ENCODE results near the gene BAIAP3. TPM values are rescaled to one million over a fixed set of nuclear protein-coding genes. Genes with fewer than 3 reads are reported as not detected.

Gene BAIAP3
- total RNA-seq, 1 experiment from 2014 or later: 6.8 TPM

DNA sequence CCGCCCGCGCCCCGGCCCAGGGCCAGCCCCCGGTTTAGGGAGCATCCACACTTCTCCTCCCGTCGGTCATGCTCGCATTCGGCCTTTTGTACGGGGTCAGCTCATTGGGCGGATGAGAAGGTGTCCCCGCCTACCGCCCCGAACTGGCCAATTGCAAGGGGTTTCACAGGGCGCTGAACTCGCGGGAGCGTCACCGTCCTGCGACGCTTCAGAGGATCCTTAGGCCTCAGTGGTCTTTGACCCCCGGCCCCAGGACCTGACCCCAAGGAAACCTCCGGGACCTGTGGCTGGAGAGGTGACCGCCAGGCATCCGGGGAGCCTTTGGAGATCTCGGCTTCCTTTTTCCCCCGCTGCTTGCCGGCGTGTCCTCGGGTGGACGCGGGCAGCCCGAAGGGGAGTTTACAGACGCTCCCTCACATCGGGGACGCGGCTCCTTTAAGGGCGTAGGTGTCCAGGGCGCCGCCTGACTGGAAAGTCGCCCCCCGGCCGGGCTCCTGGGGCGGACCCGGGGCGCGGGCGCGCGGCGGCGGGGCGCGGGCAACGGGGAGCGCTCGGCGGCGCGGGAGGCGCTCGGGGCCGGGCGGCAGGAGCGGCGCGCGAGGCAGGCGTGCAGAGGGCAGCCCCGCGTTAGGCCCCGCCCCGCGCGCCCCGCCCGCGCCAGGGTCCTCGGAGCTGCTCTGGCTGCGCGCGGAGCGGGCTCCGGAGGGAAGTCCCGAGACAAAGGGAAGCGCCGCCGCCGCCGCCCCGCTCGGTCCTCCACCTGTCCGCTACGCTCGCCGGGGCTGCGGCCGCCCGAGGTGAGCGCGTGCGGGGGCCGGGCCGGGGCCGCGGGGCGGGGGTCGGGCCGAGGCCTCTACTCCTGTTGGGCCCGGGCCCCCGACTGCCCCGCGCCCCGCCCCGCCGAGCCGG is 24.2 kb upstream of the BAIAP3 start, which contains the start of gene UBE2I:
Gene UBE2I, plus strand, starts transcription at position 660 of the 909 bp plus-strand sequence. CDS start 4,395 bp downstream, outside the sequence.
- peak within 1 kb of the TSS; percentile 100 for H3K14ac ChIP-seq (ENCODE audit: insufficient read depth, low read length)
- H3K4ac ChIP-seq (ENCODE audit: low read depth, low read length): no peak within 1 kb of the TSS; the same call in 1 of the 2 replicates
- no peaks in the 10 kb centered on the region; the same call in 1 of the 2 replicates for H3K4me1 ChIP-seq (ENCODE audit: insufficient read depth, low read length)
- H3K23ac ChIP-seq (ENCODE audit: insufficient read length, low read depth, low read length): no peak within 1 kb of the TSS
- H2AFZ ChIP-seq (ENCODE audit: low read length): no peak within 1 kb of the TSS
- peaks cover 15 to 26% (median 20%) of the 10 kb centered on the region in 3 experiments for H3K36me3 Mint-ChIP-seq (ENCODE audit: insufficient read depth in 1 of 3, low read depth in 3 of 3)
- peaks cover 5% of the 10 kb centered on the region for H4K20me1 ChIP-seq (ENCODE audit: control insufficient read depth, insufficient read depth, insufficient read length)
- peaks cover 5% of the 10 kb centered on the region for H3K79me1 ChIP-seq (ENCODE audit: insufficient read depth, low read depth, low read length, poor library complexity, severe bottlenecking)
- H2BK120ac ChIP-seq (ENCODE audit: low read depth, low read length, poor library complexity, severe bottlenecking): peak within 1 kb of the TSS; percentile 99
- TF ChIP-seq, protein P1, sequence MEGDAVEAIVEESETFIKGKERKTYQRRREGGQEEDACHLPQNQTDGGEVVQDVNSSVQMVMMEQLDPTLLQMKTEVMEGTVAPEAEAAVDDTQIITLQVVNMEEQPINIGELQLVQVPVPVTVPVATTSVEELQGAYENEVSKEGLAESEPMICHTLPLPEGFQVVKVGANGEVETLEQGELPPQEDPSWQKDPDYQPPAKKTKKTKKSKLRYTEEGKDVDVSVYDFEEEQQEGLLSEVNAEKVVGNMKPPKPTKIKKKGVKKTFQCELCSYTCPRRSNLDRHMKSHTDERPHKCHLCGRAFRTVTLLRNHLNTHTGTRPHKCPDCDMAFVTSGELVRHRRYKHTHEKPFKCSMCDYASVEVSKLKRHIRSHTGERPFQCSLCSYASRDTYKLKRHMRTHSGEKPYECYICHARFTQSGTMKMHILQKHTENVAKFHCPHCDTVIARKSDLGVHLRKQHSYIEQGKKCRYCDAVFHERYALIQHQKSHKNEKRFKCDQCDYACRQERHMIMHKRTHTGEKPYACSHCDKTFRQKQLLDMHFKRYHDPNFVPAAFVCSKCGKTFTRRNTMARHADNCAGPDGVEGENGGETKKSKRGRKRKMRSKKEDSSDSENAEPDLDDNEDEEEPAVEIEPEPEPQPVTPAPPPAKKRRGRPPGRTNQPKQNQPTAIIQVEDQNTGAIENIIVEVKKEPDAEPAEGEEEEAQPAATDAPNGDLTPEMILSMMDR (conservative IDR thresholded peaks at IDR 0.05): no peak
- H3K9ac ChIP-seq (ENCODE audit: extremely low read depth, insufficient read length, low read length): peak within 1 kb of the TSS; percentile 100
- H3K79me2 ChIP-seq (ENCODE audit: insufficient read depth, low read length): peaks cover 42% of the 10 kb centered on the region
- peaks cover 13% of the 10 kb centered on the region for H3K23me2 ChIP-seq (ENCODE audit: insufficient read length, low read depth, low read length, poor library complexity, severe bottlenecking)
- H3K27ac Mint-ChIP-seq: peak within 1 kb of the TSS; percentile 98 to 100 (median 100)
- H3K9me3 Mint-ChIP-seq: peaks cover 4 to 6% of the 10 kb centered on the region in 2 experiments
- H3K9me3 ChIP-seq (ENCODE audit: control insufficient read depth, low read depth, low read length): no peaks in the 10 kb centered on the region
- no peak within 1 kb of the TSS for H3K56ac ChIP-seq (ENCODE audit: insufficient read length, low read depth, low read length)
- peak within 1 kb of the TSS; percentile 21 for H3K27ac ChIP-seq (ENCODE audit: insufficient read length, low read depth, low read length)
- H2BK12ac ChIP-seq (ENCODE audit: insufficient read length, low read depth, low read length): peak within 1 kb of the TSS; percentile 99
- peaks cover 13 to 27% of the 10 kb centered on the region in 2 experiments for H3K4me1 Mint-ChIP-seq
- H3K18ac ChIP-seq (ENCODE audit: insufficient read length, low read depth, low read length): peak within 1 kb of the TSS; percentile 100
- H4K91ac ChIP-seq (ENCODE audit: insufficient read length, low read depth, low read length): no peak within 1 kb of the TSS
- peak within 1 kb of the TSS; percentile 95 to 99 for H3K4me3 Mint-ChIP-seq
- H2BK15ac ChIP-seq (ENCODE audit: low read depth, low read length): no peak within 1 kb of the TSS
- H3K4me2 ChIP-seq (ENCODE audit: insufficient read depth, insufficient read length, low read length): peak within 1 kb of the TSS; percentile 98
- DNase-seq: peak; percentile 97
- H2BK20ac ChIP-seq (ENCODE audit: low read depth, low read length, poor library complexity, severe bottlenecking): peak within 1 kb of the TSS; percentile 99
- no peaks in the 10 kb centered on the region for H3K27me3 Mint-ChIP-seq (ENCODE audit: low read depth)
- WGBS (ENCODE audit: extremely low coverage, insufficient read length, low lambda C conversion rate): no CpG with 5 or more reads among the region's 117 CpGs
- no peaks in the 10 kb centered on the region for H3K27me3 ChIP-seq (ENCODE audit: insufficient read depth, low read length)
- peak within 1 kb of the TSS; percentile 89 for H4K5ac ChIP-seq (ENCODE audit: insufficient read length, low read depth, low read length)
- H2AK5ac ChIP-seq (ENCODE audit: insufficient read length, low read length): no peak within 1 kb of the TSS
- H3T11ph ChIP-seq (ENCODE audit: low read length): peak within 1 kb of the TSS; percentile 97
- H2BK5ac ChIP-seq (ENCODE audit: insufficient read length, low read length): peak within 1 kb of the TSS; percentile 96
- no peak within 1 kb of the TSS for H4K8ac ChIP-seq (replicated peaks; ENCODE audit: insufficient read length, low read depth, low read length)

Measured in H9 (cell line).